Panc1 (cell line): ENCODE results near the gene GEN1.

Experiments used
- REST ChIP-seq, 2 experiments: IDR thresholded peaks; 2 replicates each; pipeline ENCODE4 v1.6.1; 2011 to 2012; ENCODE audit warnings: low read depth in 2 of 2, control low read depth in 1 of 2, low read length in 1 of 2, mild to moderate bottlenecking in 1 of 2, moderate library complexity in 1 of 2; ENCODE audit not compliant: insufficient read depth in 1 of 2
- TF ChIP-seq, protein P1 (sequence below): fragments of 450-650 bp; IDR thresholded peaks from 2 replicates; pipeline ENCODE4 v1.5.1; 2017; ENCODE audit warnings: mild to moderate bottlenecking

GRCh38 chr2:17821535-17822444, 67.9 kb downstream of the GEN1 start:
- TF ChIP-seq, protein P1, sequence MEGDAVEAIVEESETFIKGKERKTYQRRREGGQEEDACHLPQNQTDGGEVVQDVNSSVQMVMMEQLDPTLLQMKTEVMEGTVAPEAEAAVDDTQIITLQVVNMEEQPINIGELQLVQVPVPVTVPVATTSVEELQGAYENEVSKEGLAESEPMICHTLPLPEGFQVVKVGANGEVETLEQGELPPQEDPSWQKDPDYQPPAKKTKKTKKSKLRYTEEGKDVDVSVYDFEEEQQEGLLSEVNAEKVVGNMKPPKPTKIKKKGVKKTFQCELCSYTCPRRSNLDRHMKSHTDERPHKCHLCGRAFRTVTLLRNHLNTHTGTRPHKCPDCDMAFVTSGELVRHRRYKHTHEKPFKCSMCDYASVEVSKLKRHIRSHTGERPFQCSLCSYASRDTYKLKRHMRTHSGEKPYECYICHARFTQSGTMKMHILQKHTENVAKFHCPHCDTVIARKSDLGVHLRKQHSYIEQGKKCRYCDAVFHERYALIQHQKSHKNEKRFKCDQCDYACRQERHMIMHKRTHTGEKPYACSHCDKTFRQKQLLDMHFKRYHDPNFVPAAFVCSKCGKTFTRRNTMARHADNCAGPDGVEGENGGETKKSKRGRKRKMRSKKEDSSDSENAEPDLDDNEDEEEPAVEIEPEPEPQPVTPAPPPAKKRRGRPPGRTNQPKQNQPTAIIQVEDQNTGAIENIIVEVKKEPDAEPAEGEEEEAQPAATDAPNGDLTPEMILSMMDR, result no peak
- TF ChIP-seq REST (IDR thresholded peaks at IDR 0.05; ENCODE audit: insufficient read depth in 1 of 2, low read depth in 2 of 2, low read length in 1 of 2), result no peak
